OCI-M2 (cell line): ENCODE results near the gene LDLRAD4.

Experiments
- DNase-seq: peaks from one replicate; lab custom pipeline; 2025; ENCODE audit not compliant: unreplicated experiment; lab: John Stamatoyannopoulos, UW

The LDLRAD4 gene

GRCh38 chr18:13280070-13280795 lies 61.7 kb downstream of the LDLRAD4 start:
- DNase-seq = no peak

- DNase-seq = no peak
These were observed 62.8 kb downstream of the LDLRAD4 start for GRCh38 chr18:13281406-13281805.

GRCh38 chr18:13283746-13284145 lies 65.2 kb downstream of the LDLRAD4 start:
- DNase-seq = no peak

GRCh38 chr18:13284330-13285027 lies 65.9 kb downstream of the LDLRAD4 start:
- DNase-seq = no peak

- DNase-seq = no peak
These were observed 67.3 kb downstream of the LDLRAD4 start for GRCh38 chr18:13285874-13286273.

GRCh38 chr18:13286456-13287125 lies 68.0 kb downstream of the LDLRAD4 start:
- DNase-seq = no peak

GRCh38 chr18:13287372-13287771 lies 68.8 kb downstream of the LDLRAD4 start:
- DNase-seq = no peak

- DNase-seq = no peak
These were observed 70.1 kb downstream of the LDLRAD4 start for GRCh38 chr18:13288509-13289133.

GRCh38 chr18:13289481-13290205 lies 71.1 kb downstream of the LDLRAD4 start:
- DNase-seq = no peak

GRCh38 chr18:13290856-13291271 lies 72.3 kb downstream of the LDLRAD4 start:
- DNase-seq = no peak

- DNase-seq = no peak
These were observed 72.7 kb downstream of the LDLRAD4 start for GRCh38 chr18:13291299-13291698.

- DNase-seq = no peak
These were observed 73.3 kb downstream of the LDLRAD4 start for GRCh38 chr18:13291745-13292447.

GRCh38 chr18:13292736-13293135 lies 74.2 kb downstream of the LDLRAD4 start:
- DNase-seq = no peak

- DNase-seq = no peak
These were observed 75.7 kb downstream of the LDLRAD4 start for GRCh38 chr18:13294309-13294708.

- no peak for DNase-seq
These were observed 77.3 kb downstream of the LDLRAD4 start for GRCh38 chr18:13295894-13296293.

- DNase-seq = no peak
These were observed 78.5 kb downstream of the LDLRAD4 start for GRCh38 chr18:13296867-13297574.

GRCh38 chr18:13298262-13298661 lies 79.7 kb downstream of the LDLRAD4 start:
- DNase-seq = no peak

- DNase-seq = no peak
These were observed 81.5 kb downstream of the LDLRAD4 start for GRCh38 chr18:13300029-13300428.

- DNase-seq = no peak
These were observed 82.2 kb downstream of the LDLRAD4 start for GRCh38 chr18:13300796-13301195.

- no peak for DNase-seq
These were observed 83.5 kb downstream of the LDLRAD4 start for GRCh38 chr18:13302040-13302439.
